Cardiac muscle cell (in vitro differentiated cells and primary cell): Measurements from ENCODE around the gene GPR132. TPM values are rescaled to one million over a fixed set of nuclear protein-coding genes. Genes with fewer than 3 reads are reported as not detected.
A peak's percentile ranks its signal among the peaks of the same experiment; 100 is the strongest.
"Not testable (repeated sequence)": the region's sequence is repeated elsewhere in the genome, so short reads cannot be mapped to it uniquely, and the experiment has no call there.

ENCODE experiments used
- DNase-seq, 2 donors: peaks; one replicate each; pipeline versions ENCODE4 v3.0.0 to v3.0.0-alpha.2; 2010 to 2017; ENCODE audit warnings: low read depth in 1 of 2, low spot score in 1 of 2
- H3K27ac ChIP-seq: fragments of 200-600 bp; sonication (generic); 2 replicates; pipeline ENCODE4 v1.5.1; 2016
- H3K27me3 ChIP-seq: fragments of 200-600 bp; sonication (generic); 2 replicates; pipeline ENCODE4 v1.6.0; 2016; ENCODE audit warnings: control low read depth
- H3K36me3 ChIP-seq: fragments of 200-600 bp; sonication (generic); 2 replicates; pipeline ENCODE4 v1.5.1; 2016; ENCODE audit warnings: control low read depth
- H3K4me1 ChIP-seq: fragments of 200-600 bp; sonication (generic); 2 replicates; pipeline ENCODE4 v1.8.1; 2017; ENCODE audit warnings: low read depth, mild to moderate bottlenecking, mixed run types
- H3K4me3 ChIP-seq: fragments of 200-600 bp; sonication (generic); 2 replicates; pipeline ENCODE4 v1.5.1; 2016; ENCODE audit warnings: mild to moderate bottlenecking
- H3K9me3 ChIP-seq: fragments of 200-600 bp; sonication (generic); 2 replicates; pipeline ENCODE4 v1.5.1; 2017; ENCODE audit warnings: low read depth, mild to moderate bottlenecking, control low read depth
- CTCF ChIP-seq: IDR thresholded peaks from 2 replicates; pipeline ENCODE4 v1.5.1; 2012; ENCODE audit warnings: low read depth, mild to moderate bottlenecking, low read length
- polyA plus RNA-seq: library from polyadenylated mRNA; unstranded; fragments of >200 nt; fragmentation: Nextera tagmentation; extraction: Ambion mirVana; gene quantifications from 2 replicates; pipeline ENCODE4 v1.2.1, GENCODE V29; 2016
- total RNA-seq: library from RNA; depleted of rRNA; stranded (reverse); fragments of >200 nt; gene quantifications from 2 replicates; pipeline ENCODE4 v1.2.3, GENCODE V29; 2016

Gene GPR132
- total and polyA plus RNA-seq, 2 experiments from 2014 or later, result 1.0 to 2.0 TPM

- peaks cover 28% of the 10 kb centered on the region for H3K27me3 ChIP-seq
- H3K36me3 ChIP-seq, result no peaks in the 10 kb centered on the region
- peak overlapping the region; percentile 10 for H3K27ac ChIP-seq
- DNase-seq, result no peak
- peaks cover 5% of the 10 kb centered on the region for H3K4me1 ChIP-seq
- TF ChIP-seq CTCF, result no peak
- no peak overlapping the region for H3K4me3 ChIP-seq
- no peaks in the 10 kb centered on the region for H3K9me3 ChIP-seq
Observed at GRCh38 chr14:105030836-105031396, 34.3 kb downstream of the GPR132 start.

- TF ChIP-seq CTCF, result no peak
- no peak for DNase-seq
- no peak overlapping the region for H3K4me3 ChIP-seq
- no peaks in the 10 kb centered on the region for H3K36me3 ChIP-seq
- H3K9me3 ChIP-seq, result no peaks in the 10 kb centered on the region
- H3K4me1 ChIP-seq, result peaks cover 5% of the 10 kb centered on the region
- H3K27ac ChIP-seq, result no peak overlapping the region
- peaks cover 28% of the 10 kb centered on the region for H3K27me3 ChIP-seq
Observed at GRCh38 chr14:105030194-105030593, 35.0 kb downstream of the GPR132 start.

GRCh38 chr14:105029402-105029801, 35.8 kb downstream of the GPR132 start:
- Histone ChIP-seq H3K9me3 (no peaks in the 10 kb centered on the region), H3K27ac (no peak overlapping the region), H3K27me3 (peaks cover 23% of the 10 kb centered on the region), H3K4me3 (no peak overlapping the region), H3K4me1 (peaks cover 5% of the 10 kb centered on the region), H3K36me3 (no peaks in the 10 kb centered on the region)
- no peak for TF ChIP-seq CTCF
- DNase-seq, result no peak

- H3K36me3 ChIP-seq, result no peaks in the 10 kb centered on the region
- H3K27me3 ChIP-seq, result peaks cover 13% of the 10 kb centered on the region
- TF ChIP-seq CTCF, result no peak
- H3K27ac ChIP-seq, result no peak overlapping the region
- DNase-seq, result no peak
- H3K4me1 ChIP-seq, result peaks cover 5% of the 10 kb centered on the region
- no peak overlapping the region for H3K4me3 ChIP-seq
- H3K9me3 ChIP-seq, result no peaks in the 10 kb centered on the region
Observed at GRCh38 chr14:105028251-105028927, 36.8 kb downstream of the GPR132 start.

GRCh38 chr14:105027718-105028117, 37.5 kb downstream of the GPR132 start:
- H3K4me1 ChIP-seq, H3K4me3 ChIP-seq, H3K27ac ChIP-seq, DNase-seq, H3K36me3 ChIP-seq, H3K9me3 ChIP-seq, H3K27me3 ChIP-seq: not testable (repeated sequence)

- no peaks in the 10 kb centered on the region for H3K36me3 ChIP-seq
- no peak overlapping the region for H3K4me3 ChIP-seq
- no peak for TF ChIP-seq CTCF
- peaks cover 3% of the 10 kb centered on the region for H3K27me3 ChIP-seq
- H3K27ac ChIP-seq, result no peak overlapping the region
- peaks cover 5% of the 10 kb centered on the region for H3K4me1 ChIP-seq
- DNase-seq, result no peak
- H3K9me3 ChIP-seq, result no peaks in the 10 kb centered on the region
Observed at GRCh38 chr14:105026802-105027563, 38.2 kb downstream of the GPR132 start.
